Upper lobe of left lung (tissue), 6 donors: Measurements from ENCODE around the gene REC114. TPM values are rescaled to one million over a fixed set of nuclear protein-coding genes. Genes with fewer than 3 reads are reported as not detected.
A peak's percentile ranks its signal among the peaks of the same experiment; 100 is the strongest.
"Not testable (repeated sequence)": the region's sequence is repeated elsewhere in the genome, so short reads cannot be mapped to it uniquely, and the experiment has no call there.

Source experiments
- ATAC-seq, 2 donors: fragments of 200-7000 bp; cut with Tn5 transposase; one replicate each; pipeline ENCODE4 v1.9.1; 2022; ENCODE audit warnings: mild to moderate bottlenecking in 2 of 2, moderate library complexity in 2 of 2; ENCODE audit not compliant: low FRiP score in 2 of 2
- DNase-seq, 2 donors: peaks; one replicate each; pipeline ENCODE4 v3.0.0-alpha.2; 2019 to 2020
- H3K27ac ChIP-seq, 4 donors: fragments of 200-600 bp; sonication (generic); one replicate each; pipeline ENCODE4 v1.5.1; 2016 to 2019
- H3K27me3 ChIP-seq, 4 donors: fragments of 200-600 bp; sonication (generic); one replicate each; pipeline ENCODE4 v1.5.1; 2017 to 2019
- H3K36me3 ChIP-seq, 4 donors: fragments of 200-600 bp; sonication (generic); one replicate each; pipeline ENCODE4 v1.5.1; 2016 to 2019
- H3K4me1 ChIP-seq, 4 donors: fragments of 200-600 bp; sonication (generic); one replicate each; pipeline ENCODE4 v1.5.1; 2018 to 2019
- H3K4me3 ChIP-seq, 4 donors: fragments of 200-600 bp; sonication (generic); one replicate each; pipeline ENCODE4 v1.5.1; 2017 to 2019; ENCODE audit warnings: mild to moderate bottlenecking in 2 of 4, moderate library complexity in 1 of 4
- H3K9me3 ChIP-seq, 4 donors: fragments of 200-600 bp; sonication (generic); one replicate each; pipeline ENCODE4 v1.5.1; 2018 to 2019
- EP300 ChIP-seq, 4 donors: sonication (generic); formaldehyde crosslinking; IDR thresholded peaks; one replicate each; pipeline ENCODE4 v1.5.1; 2017; ENCODE audit warnings: antibody characterized with exemption in 4 of 4, control low read depth in 2 of 4
- POLR2A ChIP-seq, 4 donors: fragments of 450-650 bp; IDR thresholded peaks; one replicate each; pipeline ENCODE4 v1.5.1; 2016 to 2017; ENCODE audit warnings: antibody characterized with exemption in 4 of 4, mild to moderate bottlenecking in 2 of 4
- POLR2AphosphoS5 ChIP-seq, 2 donors: sonication (generic); formaldehyde crosslinking; IDR thresholded peaks; one replicate each; pipeline ENCODE4 v1.5.1; 2017; ENCODE audit warnings: antibody characterized with exemption in 2 of 2
- WGBS, 2 donors: methylation state at CpG; one replicate each; pipeline ENCODE4 v1.1.5; 2017 to 2018; 5-methylcytosine and 5-hydroxymethylcytosine counted together
- total RNA-seq, 6 donors: library from RNA; depleted of rRNA in 4 of 6; stranded (reverse); fragments of >200 nt in 4 of 6; gene quantifications; one replicate each; pipeline versions ENCODE4 v1.1.0 to v1.2.1, GENCODE V29; 2016 to 2021
- TF ChIP-seq, protein P1 (sequence below), 6 experiments: fragments of 450-650 bp in 4 of 6; fragments of 200-600 bp in 2 of 6; sonication (generic) in 2 of 6; IDR thresholded peaks; one replicate each; pipeline ENCODE4 v1.5.1; 2016 to 2019; ENCODE audit warnings: antibody characterized with exemption in 6 of 6
- donor health status: DM: no; HTN: no; CAD: no; lungs with moderate emphysema.
- donor health status: DM: no; HTN: yes; CAD: no; lungs with severe emphysema.

REC114 gene
- total RNA-seq, 6 donors from 2014 or later: not detected

DNA sequence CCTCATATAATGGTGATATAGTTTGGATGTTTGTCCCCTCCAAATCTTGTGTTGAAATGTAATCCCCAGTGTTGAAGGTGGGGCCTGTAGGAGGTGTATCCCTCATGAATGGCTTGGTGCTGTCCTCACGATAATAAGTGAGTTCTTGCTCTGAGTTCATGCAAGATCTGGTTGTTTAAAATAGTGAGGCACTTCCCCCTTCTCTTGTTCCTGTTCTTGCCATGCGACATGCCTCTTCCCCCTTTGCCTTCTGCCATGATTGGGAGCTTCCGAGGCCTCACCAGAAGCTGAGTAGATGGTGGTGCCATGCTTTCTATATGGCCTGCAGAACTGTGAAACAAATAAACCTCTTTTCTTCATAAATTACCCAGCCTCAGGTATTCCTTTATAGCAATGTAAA is 39.2 kb downstream of the REC114 start:
- peak in 1 of 2 donors; percentile 28 for ATAC-seq
- Histone ChIP-seq H3K9me3 (no peaks in the 10 kb centered on the region), H3K4me3 (no peak overlapping the region), H3K4me1 (peaks cover 0 to 4% (median 2%) of the 10 kb centered on the region in 4 donors), H3K27ac (no peak overlapping the region), H3K36me3 (no peaks in the 10 kb centered on the region), H3K27me3 (no peaks in the 10 kb centered on the region)
- WGBS, 2 donors: 59 to 65% methylated on average over 3 of the region's 3 CpGs
- DNase-seq: no peak
- TF ChIP-seq EP300 (IDR thresholded peaks at IDR 0.05) (no peak), POLR2A (IDR thresholded peaks at IDR 0.05) (no peak), POLR2AphosphoS5 (IDR thresholded peaks at IDR 0.05) (no peak)
- TF ChIP-seq, protein P1, sequence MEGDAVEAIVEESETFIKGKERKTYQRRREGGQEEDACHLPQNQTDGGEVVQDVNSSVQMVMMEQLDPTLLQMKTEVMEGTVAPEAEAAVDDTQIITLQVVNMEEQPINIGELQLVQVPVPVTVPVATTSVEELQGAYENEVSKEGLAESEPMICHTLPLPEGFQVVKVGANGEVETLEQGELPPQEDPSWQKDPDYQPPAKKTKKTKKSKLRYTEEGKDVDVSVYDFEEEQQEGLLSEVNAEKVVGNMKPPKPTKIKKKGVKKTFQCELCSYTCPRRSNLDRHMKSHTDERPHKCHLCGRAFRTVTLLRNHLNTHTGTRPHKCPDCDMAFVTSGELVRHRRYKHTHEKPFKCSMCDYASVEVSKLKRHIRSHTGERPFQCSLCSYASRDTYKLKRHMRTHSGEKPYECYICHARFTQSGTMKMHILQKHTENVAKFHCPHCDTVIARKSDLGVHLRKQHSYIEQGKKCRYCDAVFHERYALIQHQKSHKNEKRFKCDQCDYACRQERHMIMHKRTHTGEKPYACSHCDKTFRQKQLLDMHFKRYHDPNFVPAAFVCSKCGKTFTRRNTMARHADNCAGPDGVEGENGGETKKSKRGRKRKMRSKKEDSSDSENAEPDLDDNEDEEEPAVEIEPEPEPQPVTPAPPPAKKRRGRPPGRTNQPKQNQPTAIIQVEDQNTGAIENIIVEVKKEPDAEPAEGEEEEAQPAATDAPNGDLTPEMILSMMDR (IDR thresholded peaks at IDR 0.05): no peak

DNA sequence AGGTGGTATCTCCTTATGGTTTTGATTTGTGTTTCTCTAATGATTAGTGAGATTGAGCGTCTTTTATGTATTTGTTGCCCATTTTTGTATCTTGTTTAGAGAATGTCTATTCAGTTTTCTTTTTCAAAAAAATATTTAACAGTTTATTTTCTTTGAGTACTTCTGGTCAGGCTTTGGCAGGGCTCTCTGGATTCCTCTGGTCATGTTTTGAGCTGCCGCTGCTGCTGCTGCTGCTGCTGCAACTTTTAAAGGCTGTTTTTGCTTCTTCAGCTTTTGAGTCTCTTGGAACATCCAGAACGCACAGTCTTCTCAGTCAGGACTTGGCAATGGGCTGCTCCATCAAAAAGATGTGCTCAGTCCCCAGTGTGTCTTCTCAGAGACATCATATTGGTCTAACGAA is 40.1 kb downstream of the REC114 start:
- H3K27ac ChIP-seq: no peak overlapping the region
- WGBS, 2 donors: 74 to 84% methylated on average over 4 of the region's 4 CpGs
- DNase-seq (no peak), ATAC-seq (no peak)
- peaks cover 0 to 4% (median 2%) of the 10 kb centered on the region in 4 donors for H3K4me1 ChIP-seq
- H3K4me3 ChIP-seq: no peak overlapping the region
- no peaks in the 10 kb centered on the region for H3K27me3 ChIP-seq
- TF ChIP-seq, protein P1 (IDR thresholded peaks at IDR 0.05): no peak
- TF ChIP-seq POLR2AphosphoS5 (IDR thresholded peaks at IDR 0.05) (no peak), POLR2A (IDR thresholded peaks at IDR 0.05) (no peak), EP300 (IDR thresholded peaks at IDR 0.05) (no peak)
- no peaks in the 10 kb centered on the region for H3K9me3 ChIP-seq
- H3K36me3 ChIP-seq: no peaks in the 10 kb centered on the region

DNA sequence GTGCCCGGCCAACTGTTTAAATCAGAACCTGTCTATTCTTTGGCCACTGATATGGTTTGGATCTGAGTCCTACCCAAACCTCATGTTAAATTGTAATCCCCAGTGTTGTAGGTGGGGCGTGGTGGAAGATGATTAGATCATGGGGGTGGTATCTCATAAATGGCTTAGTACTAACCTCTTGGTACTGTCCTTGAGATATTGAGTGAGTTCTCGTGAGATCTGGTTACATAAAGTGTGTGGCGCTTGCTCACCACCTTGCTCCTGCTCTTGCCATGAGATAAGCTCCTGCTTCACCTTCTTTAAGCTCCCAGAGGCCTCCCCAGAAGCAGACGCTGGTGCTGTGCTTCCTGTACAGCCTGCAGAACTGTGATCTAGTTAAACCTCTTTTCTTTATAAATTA is 42.4 kb downstream of the REC114 start:
- Histone ChIP-seq H3K4me1 (peaks cover 0 to 4% (median 2%) of the 10 kb centered on the region in 4 donors), H3K27me3 (no peaks in the 10 kb centered on the region), H3K36me3 (no peaks in the 10 kb centered on the region), H3K9me3 (no peaks in the 10 kb centered on the region), H3K27ac (no peak overlapping the region), H3K4me3 (no peak overlapping the region)
- TF ChIP-seq, protein P1 (IDR thresholded peaks at IDR 0.05): no peak
- TF ChIP-seq POLR2AphosphoS5 (IDR thresholded peaks at IDR 0.05) (no peak), POLR2A (IDR thresholded peaks at IDR 0.05) (no peak), EP300 (IDR thresholded peaks at IDR 0.05) (no peak)
- DNase-seq (no peak), ATAC-seq (no peak)
- 71 to 73% methylated on average over 5 of the region's 5 CpGs for WGBS, 2 donors

DNA sequence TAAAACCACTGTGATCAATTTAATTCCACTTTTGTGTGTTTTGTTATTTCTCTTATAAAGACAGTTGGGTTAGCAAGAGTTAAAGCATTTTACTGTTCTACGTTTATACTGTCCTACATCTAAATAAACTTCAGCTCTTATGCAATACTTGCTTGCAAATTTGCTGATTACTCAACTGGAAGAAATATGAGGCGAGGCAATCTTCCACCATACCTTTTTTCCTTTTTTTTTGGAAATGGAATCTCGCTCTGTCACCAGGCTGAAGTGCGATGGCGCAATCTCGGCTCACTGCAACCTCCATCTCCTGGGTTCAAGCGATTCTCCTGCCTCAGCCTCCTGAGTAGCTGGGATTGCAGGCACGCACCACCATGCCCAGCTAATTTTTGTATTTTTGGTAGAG is 42.9 kb downstream of the REC114 start:
- H3K27me3 ChIP-seq, H3K4me3 ChIP-seq, DNase-seq, H3K9me3 ChIP-seq, H3K4me1 ChIP-seq, H3K36me3 ChIP-seq, ATAC-seq, H3K27ac ChIP-seq: not testable (repeated sequence)
- 53 to 62% methylated on average over 8 of the region's 8 CpGs for WGBS, 2 donors

DNA sequence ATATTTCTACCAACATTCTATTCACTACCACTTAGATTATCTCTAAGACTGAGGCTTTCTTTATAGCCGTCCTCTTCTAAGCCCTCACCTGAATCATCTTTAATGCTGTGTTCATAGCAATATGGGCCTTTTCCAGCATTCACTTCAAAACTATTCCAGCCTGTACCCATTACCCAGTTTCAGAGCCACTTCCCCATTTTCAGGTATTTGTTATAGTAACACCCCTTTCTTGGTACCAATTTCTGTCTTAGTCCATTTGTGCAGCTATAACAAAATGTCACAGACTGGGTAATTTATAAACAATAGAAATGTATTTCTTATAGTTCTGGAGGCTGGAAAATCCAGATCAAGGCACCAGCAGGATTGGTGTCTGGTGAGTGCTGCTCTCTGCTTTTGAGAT is 45.7 kb downstream of the REC114 start:
- ATAC-seq: no peak
- Histone ChIP-seq H3K36me3 (no peaks in the 10 kb centered on the region), H3K4me3 (no peak overlapping the region), H3K9me3 (no peaks in the 10 kb centered on the region), H3K27ac (no peak overlapping the region), H3K27me3 (no peaks in the 10 kb centered on the region), H3K4me1 (peaks cover 0 to 3% (median 0%) of the 10 kb centered on the region in 4 donors)
- WGBS, 2 donors: 85 to 96% methylated on average over 1 of the region's 1 CpG
- TF ChIP-seq POLR2A (IDR thresholded peaks at IDR 0.05) (no peak), POLR2AphosphoS5 (IDR thresholded peaks at IDR 0.05) (no peak), EP300 (IDR thresholded peaks at IDR 0.05) (no peak)
- TF ChIP-seq, protein P1 (IDR thresholded peaks at IDR 0.05): no peak
- no peak for DNase-seq
